MM.1S (cell line): Measurements from ENCODE around the gene TRPV5.

ENCODE experiments used
- EZH2 ChIP-seq: fragments of 300-600 bp; sonication (generic); optimal IDR thresholded peaks from 2 replicates; pipeline ENCODE3; 2017; ENCODE audit warnings: low read depth, mild to moderate bottlenecking, antibody characterized with exemption, low read length, mixed read lengths
- TF ChIP-seq, protein P1 (sequence below): fragments of 300-600 bp; sonication (generic); IDR thresholded peaks from 2 replicates; pipeline ENCODE4 v1.5.1; 2016; ENCODE audit warnings: antibody characterized with exemption, low read length, mixed read lengths

DNA sequence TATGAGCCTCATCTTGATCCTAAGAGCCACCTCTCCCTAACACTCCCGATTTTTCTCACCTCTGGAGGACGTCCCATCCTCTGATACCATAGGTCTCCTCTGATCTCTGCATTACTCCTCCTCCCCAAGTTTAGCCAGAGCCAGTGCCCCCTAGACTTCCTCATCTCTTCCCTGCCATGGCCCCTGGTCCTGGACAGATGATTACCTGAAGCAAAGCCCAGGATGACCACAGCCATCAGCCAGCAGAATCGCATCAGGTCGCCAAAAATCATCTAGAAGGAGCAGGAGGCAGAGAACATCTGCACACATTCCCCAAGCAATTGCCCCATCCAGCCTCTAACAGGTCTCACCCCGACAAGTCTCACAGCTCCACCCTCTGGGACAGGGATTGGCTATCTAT lies 59.7 kb downstream of the TRPV5 start:
- TF ChIP-seq EZH2: no peak
- TF ChIP-seq, protein P1, sequence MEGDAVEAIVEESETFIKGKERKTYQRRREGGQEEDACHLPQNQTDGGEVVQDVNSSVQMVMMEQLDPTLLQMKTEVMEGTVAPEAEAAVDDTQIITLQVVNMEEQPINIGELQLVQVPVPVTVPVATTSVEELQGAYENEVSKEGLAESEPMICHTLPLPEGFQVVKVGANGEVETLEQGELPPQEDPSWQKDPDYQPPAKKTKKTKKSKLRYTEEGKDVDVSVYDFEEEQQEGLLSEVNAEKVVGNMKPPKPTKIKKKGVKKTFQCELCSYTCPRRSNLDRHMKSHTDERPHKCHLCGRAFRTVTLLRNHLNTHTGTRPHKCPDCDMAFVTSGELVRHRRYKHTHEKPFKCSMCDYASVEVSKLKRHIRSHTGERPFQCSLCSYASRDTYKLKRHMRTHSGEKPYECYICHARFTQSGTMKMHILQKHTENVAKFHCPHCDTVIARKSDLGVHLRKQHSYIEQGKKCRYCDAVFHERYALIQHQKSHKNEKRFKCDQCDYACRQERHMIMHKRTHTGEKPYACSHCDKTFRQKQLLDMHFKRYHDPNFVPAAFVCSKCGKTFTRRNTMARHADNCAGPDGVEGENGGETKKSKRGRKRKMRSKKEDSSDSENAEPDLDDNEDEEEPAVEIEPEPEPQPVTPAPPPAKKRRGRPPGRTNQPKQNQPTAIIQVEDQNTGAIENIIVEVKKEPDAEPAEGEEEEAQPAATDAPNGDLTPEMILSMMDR: no peak
